Type B pancreatic cell (in vitro differentiated cells): ENCODE results near the gene FABP2. TPM values are rescaled to one million over a fixed set of nuclear protein-coding genes. Genes with fewer than 3 reads are reported as not detected.

ENCODE experiments used
- DNase-seq: peaks from one replicate; pipeline ENCODE4 v3.0.0; 2021; ENCODE audit warnings: mixed read lengths; ENCODE audit not compliant: unreplicated experiment; ENCODE audit errors: extremely low spot score
- H3K27ac Mint-ChIP-seq: 2 replicates; pipeline ENCODE4 v1.8.0; 2021; ENCODE audit warnings: mild to moderate bottlenecking, mixed read lengths
- H3K27me3 Mint-ChIP-seq: 2 replicates; pipeline ENCODE4 v1.8.0; 2021; ENCODE audit warnings: mixed read lengths
- H3K36me3 Mint-ChIP-seq: 2 replicates; pipeline ENCODE4 v1.8.0; 2021; ENCODE audit warnings: mixed read lengths
- H3K4me1 Mint-ChIP-seq: one replicate; pipeline ENCODE4 v1.8.0; 2021; ENCODE audit warnings: mixed read lengths; ENCODE audit not compliant: unreplicated experiment
- H3K4me3 Mint-ChIP-seq: 2 replicates; pipeline ENCODE4 v1.8.0; 2021; ENCODE audit warnings: mild to moderate bottlenecking, mixed read lengths
- H3K9me3 Mint-ChIP-seq: 2 replicates; pipeline ENCODE4 v1.8.0; 2021; ENCODE audit warnings: mixed read lengths
- total RNA-seq: library from RNA; stranded (reverse); gene quantifications from 2 replicates; pipeline ENCODE4 v1.2.1, GENCODE V29; 2021; ENCODE audit warnings: low replicate concordance
- TF ChIP-seq, protein P1 (sequence below): fragments of 200-600 bp; sonication (generic); conservative IDR thresholded peaks from 2 replicates; pipeline ENCODE4 v1.5.0; 2021; ENCODE audit warnings: antibody characterized with exemption, mild to moderate bottlenecking

FABP2 gene
- total RNA-seq, 1 donor from 2014 or later = 4.1 TPM

DNA sequence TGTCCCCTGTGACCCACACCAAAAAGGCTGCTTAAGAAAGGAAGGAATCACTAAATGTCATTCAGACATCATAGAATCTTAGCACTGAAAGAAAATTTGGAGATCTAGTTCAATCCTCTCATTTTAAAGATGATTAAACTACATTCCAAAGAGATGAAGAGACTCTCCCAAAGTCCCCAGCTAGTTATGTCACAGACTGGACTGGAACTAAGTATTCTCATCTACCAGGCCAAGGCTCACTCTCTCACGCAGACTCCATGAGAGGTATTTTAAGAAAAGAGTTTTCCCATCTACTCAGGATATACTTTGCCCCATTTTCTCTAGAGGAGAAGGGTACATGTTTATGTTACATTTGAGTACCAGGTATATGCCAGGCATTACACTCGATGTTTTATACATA, 6.9 kb downstream of the FABP2 start:
- Mint-ChIP-seq H3K9me3 (no peaks in the 10 kb centered on the region), H3K4me1 (no peaks in the 10 kb centered on the region), H3K36me3 (no peaks in the 10 kb centered on the region), H3K27ac (no peak overlapping the region), H3K4me3 (no peak overlapping the region), H3K27me3 (no peaks in the 10 kb centered on the region)
- no peak for DNase-seq
- TF ChIP-seq, protein P1, sequence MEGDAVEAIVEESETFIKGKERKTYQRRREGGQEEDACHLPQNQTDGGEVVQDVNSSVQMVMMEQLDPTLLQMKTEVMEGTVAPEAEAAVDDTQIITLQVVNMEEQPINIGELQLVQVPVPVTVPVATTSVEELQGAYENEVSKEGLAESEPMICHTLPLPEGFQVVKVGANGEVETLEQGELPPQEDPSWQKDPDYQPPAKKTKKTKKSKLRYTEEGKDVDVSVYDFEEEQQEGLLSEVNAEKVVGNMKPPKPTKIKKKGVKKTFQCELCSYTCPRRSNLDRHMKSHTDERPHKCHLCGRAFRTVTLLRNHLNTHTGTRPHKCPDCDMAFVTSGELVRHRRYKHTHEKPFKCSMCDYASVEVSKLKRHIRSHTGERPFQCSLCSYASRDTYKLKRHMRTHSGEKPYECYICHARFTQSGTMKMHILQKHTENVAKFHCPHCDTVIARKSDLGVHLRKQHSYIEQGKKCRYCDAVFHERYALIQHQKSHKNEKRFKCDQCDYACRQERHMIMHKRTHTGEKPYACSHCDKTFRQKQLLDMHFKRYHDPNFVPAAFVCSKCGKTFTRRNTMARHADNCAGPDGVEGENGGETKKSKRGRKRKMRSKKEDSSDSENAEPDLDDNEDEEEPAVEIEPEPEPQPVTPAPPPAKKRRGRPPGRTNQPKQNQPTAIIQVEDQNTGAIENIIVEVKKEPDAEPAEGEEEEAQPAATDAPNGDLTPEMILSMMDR = no peak

DNA sequence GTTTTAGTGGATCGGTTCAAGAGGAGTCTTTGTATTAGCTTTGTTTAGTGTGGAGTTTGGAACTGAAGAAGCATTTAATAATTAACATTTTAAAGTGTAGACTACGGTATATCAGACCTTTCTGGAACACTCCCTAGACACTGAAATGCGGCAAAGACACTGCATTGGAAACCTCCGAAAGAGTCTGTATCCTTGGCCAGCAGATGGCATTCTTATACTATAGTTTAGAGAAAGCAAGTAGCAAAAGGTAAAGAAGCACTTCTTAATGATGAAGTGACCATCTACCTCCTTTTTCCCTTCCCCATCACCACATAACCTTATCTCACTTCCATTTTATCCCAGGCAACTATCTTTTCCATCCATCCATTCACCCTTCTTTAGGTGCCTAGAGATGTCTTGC, 7.6 kb downstream of the FABP2 start:
- Mint-ChIP-seq H3K4me3 (no peak overlapping the region), H3K9me3 (no peaks in the 10 kb centered on the region), H3K27ac (no peak overlapping the region), H3K36me3 (no peaks in the 10 kb centered on the region), H3K4me1 (no peaks in the 10 kb centered on the region), H3K27me3 (no peaks in the 10 kb centered on the region)
- DNase-seq = no peak
- TF ChIP-seq, protein P1 = peak; percentile 73

DNA sequence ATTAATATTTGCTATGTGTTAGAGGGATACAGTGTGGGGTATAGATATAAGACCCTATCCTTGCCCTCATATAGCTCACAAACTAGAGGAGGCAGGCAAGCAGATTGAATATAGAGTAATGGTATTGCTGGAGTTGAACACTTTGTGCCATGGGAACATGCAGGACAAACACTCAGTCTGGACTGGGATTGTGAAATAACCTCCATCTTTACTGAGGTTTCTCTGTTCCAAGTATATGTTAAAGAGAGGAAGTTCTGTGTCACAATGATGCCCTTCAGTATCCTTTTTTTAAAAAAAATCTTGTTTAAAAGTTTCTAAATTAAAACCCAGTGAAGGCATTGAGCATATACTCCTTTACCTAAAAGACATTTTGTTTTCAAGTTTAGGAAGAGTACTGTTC, 8.7 kb downstream of the FABP2 start:
- Mint-ChIP-seq H3K27ac (no peak overlapping the region), H3K4me3 (no peak overlapping the region), H3K9me3 (no peaks in the 10 kb centered on the region), H3K27me3 (no peaks in the 10 kb centered on the region), H3K4me1 (no peaks in the 10 kb centered on the region), H3K36me3 (no peaks in the 10 kb centered on the region)
- TF ChIP-seq, protein P1 = no peak
- DNase-seq = no peak

DNA sequence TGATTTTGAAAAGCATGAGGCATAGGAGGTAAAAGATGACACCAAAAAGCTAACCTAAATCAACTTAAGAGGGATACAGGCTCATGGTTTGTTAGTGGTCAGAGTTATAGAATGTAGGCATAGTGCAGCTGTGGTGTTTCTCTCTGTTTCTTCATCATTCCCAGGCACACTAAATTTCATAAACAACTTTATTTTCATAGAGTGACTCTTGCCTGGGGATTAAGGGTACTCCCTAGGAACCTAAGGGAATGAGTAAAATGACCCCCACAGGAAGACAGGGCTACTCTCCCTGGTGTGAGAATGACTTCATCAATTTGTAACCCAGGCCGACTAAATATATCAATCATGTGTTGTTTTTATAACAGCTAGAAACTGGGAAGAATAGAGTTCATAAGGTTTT, 11.1 kb downstream of the FABP2 start:
- no peak for DNase-seq
- Mint-ChIP-seq H3K36me3 (no peaks in the 10 kb centered on the region), H3K27me3 (no peaks in the 10 kb centered on the region), H3K27ac (no peak overlapping the region), H3K9me3 (no peaks in the 10 kb centered on the region), H3K4me1 (no peaks in the 10 kb centered on the region), H3K4me3 (no peak overlapping the region)
- TF ChIP-seq, protein P1 = no peak

DNA sequence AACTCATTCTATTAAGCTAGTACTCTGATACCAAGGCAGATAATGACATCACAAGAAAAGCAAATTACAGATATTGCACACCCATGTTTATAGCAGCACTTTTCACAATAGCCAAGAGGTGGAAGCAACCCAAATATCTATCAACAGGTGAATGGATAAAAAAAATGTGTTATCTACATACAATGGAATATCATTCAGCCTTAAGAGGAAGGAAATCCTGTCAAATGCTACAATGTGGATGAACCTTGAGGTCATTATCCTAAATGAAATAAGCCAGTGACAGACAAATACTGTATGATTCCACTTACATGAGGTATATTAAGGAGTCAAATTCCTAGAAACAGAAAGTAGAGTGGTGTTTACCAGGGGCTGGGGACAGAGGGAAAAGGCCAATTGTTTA, 14.3 kb downstream of the FABP2 start:
- no peaks in the 10 kb centered on the region for H3K4me1 Mint-ChIP-seq
- H3K27ac Mint-ChIP-seq = no peak overlapping the region
- TF ChIP-seq, protein P1 = no peak
- DNase-seq = no peak
- H3K9me3 Mint-ChIP-seq = peaks cover 6% of the 10 kb centered on the region
- H3K4me3 Mint-ChIP-seq = no peak overlapping the region
- H3K27me3 Mint-ChIP-seq = no peaks in the 10 kb centered on the region
- H3K36me3 Mint-ChIP-seq = peaks cover 4% of the 10 kb centered on the region

DNA sequence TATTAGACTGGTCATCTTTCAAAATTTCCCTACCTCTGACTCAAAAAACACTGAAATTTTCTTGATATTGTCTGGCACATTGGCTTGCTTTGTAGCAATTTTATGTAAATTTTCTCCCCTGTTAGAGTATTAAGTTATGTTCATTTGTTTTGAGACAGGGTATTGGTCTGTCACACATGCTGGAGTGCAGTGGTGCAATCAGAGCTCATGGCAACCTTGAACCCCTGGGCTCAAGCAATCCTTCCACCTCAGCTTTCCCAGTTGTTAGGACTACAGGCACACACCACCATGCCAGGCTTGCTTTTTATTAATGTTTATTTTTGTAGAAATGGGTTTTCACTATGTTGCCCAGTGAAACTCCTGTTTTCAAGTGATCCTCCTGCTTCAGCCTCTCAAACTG, 17.5 kb downstream of the FABP2 start:
- Mint-ChIP-seq H3K4me3 (no peak overlapping the region), H3K36me3 (peaks cover 11% of the 10 kb centered on the region), H3K9me3 (peaks cover 6% of the 10 kb centered on the region), H3K4me1 (peaks cover 4% of the 10 kb centered on the region), H3K27ac (no peak overlapping the region), H3K27me3 (no peaks in the 10 kb centered on the region)
- DNase-seq = no peak
- TF ChIP-seq, protein P1 = no peak
